ENCODE data around the gene NOC4L.
"Not testable (repeated sequence)": the region's sequence is repeated elsewhere in the genome, so short reads cannot be mapped to it uniquely, and the experiment has no call there.

Gene NOC4L

GRCh38 chr12:132144115-132144809 lies at the start of gene NOC4L, which contains the start of gene DDX51:
Gene NOC4L (plus strand): TSS chr12:132144457. CDS start chr12:132144489, 32 bp downstream.
Gene DDX51 (minus strand): TSS chr12:132144319. CDS start chr12:132144296, 23 bp downstream.
- no peak for TF ChIP-seq CTCF (IDR thresholded peaks at IDR 0.05; ENCODE audit: borderline replicate concordance, insufficient read depth, low read depth, low read length)
- H3K4me3 ChIP-seq (ENCODE audit: low read depth, low read length): peak within 1 kb of the TSS; percentile 97

- no peak overlapping the region for H3K4me3 ChIP-seq (ENCODE audit: low read depth, low read length)
- no peak for TF ChIP-seq CTCF (IDR thresholded peaks at IDR 0.05; ENCODE audit: borderline replicate concordance, insufficient read depth, low read depth, low read length)
Observed at GRCh38 chr12:132095520-132096409, 48.5 kb upstream of the NOC4L start.

- no peak for TF ChIP-seq CTCF (IDR thresholded peaks at IDR 0.05; ENCODE audit: borderline replicate concordance, insufficient read depth, low read depth, low read length)
- no peak overlapping the region for H3K4me3 ChIP-seq (ENCODE audit: low read depth, low read length)
Observed at GRCh38 chr12:132099739-132100138, 44.5 kb upstream of the NOC4L start.

- H3K4me3 ChIP-seq (ENCODE audit: low read depth, low read length): no peak overlapping the region
- no peak for TF ChIP-seq CTCF (IDR thresholded peaks at IDR 0.05; ENCODE audit: borderline replicate concordance, insufficient read depth, low read depth, low read length)
Observed at GRCh38 chr12:132100306-132101065, 43.8 kb upstream of the NOC4L start.

- TF ChIP-seq CTCF (IDR thresholded peaks at IDR 0.05; ENCODE audit: borderline replicate concordance, insufficient read depth, low read depth, low read length): no peak
Observed at GRCh38 chr12:132102297-132102696, 42.0 kb upstream of the NOC4L start.

GRCh38 chr12:132103072-132103471 lies 41.2 kb upstream of the NOC4L start:
- H3K4me3 ChIP-seq (ENCODE audit: low read depth, low read length): not testable (repeated sequence)

More at GRCh38 chr12:132102297-132102696, 42.0 kb upstream of the NOC4L start:
- no peak overlapping the region for H3K4me3 ChIP-seq (ENCODE audit: low read depth, low read length)
